ENCODE data around the gene MLF2. TPM values are rescaled to one million over a fixed set of nuclear protein-coding genes. Genes with fewer than 3 reads are reported as not detected.

Gene MLF2
- total RNA-seq, 1 donor from 2014 or later = 175 TPM

Other genes starting within 250 kb of the MLF2 start
- 2,392 TPM for gene GAPDH, start 218.6 kb downstream of the MLF2 start, total RNA-seq
- gene IFFO1, start 197.1 kb downstream of the MLF2 start, total RNA-seq = 14.2 TPM
- gene NOP2, start 184.8 kb downstream of the MLF2 start, total RNA-seq = 19.2 TPM
- 220 TPM for gene CHD4, start 145.8 kb downstream of the MLF2 start, total RNA-seq
- gene LPAR5, start 117.2 kb downstream of the MLF2 start, total RNA-seq = 15.0 TPM
- 9.8 TPM for gene ACRBP, start 105.7 kb downstream of the MLF2 start, total RNA-seq
- gene ING4, start 90.0 kb downstream of the MLF2 start, total RNA-seq = 58.0 TPM
- 60.6 TPM for gene ZNF384, start 63.8 kb downstream of the MLF2 start, total RNA-seq
- gene PIANP, start 52.3 kb downstream of the MLF2 start, total RNA-seq = 5.0 TPM
- 61.4 TPM for gene COPS7A, start 29.1 kb downstream of the MLF2 start, total RNA-seq
- gene PTMS, start 13.2 kb upstream of the MLF2 start, total RNA-seq = 293 TPM
- 1.4 TPM for gene LAG3, start 19.4 kb upstream of the MLF2 start, total RNA-seq
- 32.1 TPM for gene CD4, start 36.4 kb upstream of the MLF2 start, total RNA-seq
- 12.3 TPM for gene GPR162, start 68.7 kb upstream of the MLF2 start, total RNA-seq
- 28.1 TPM for gene P3H3, start 75.3 kb upstream of the MLF2 start, total RNA-seq
- gene GNB3, start 87.8 kb upstream of the MLF2 start, total RNA-seq = 3.3 TPM
- gene CDCA3, start 98.1 kb upstream of the MLF2 start, total RNA-seq = 2.2 TPM
- gene USP5, start 99.0 kb upstream of the MLF2 start, total RNA-seq = 98.4 TPM
- 610 TPM for gene TPI1, start 114.4 kb upstream of the MLF2 start, total RNA-seq
- 33.7 TPM for gene SPSB2, start 120.2 kb upstream of the MLF2 start, total RNA-seq
- 13.1 TPM for gene LRRC23, start 151.7 kb upstream of the MLF2 start, total RNA-seq
- 30.5 TPM for gene ENO2, start 161.4 kb upstream of the MLF2 start, total RNA-seq
- 153 TPM for gene ATN1, start 174.8 kb upstream of the MLF2 start, total RNA-seq
- not detected for gene RNU7-1, start 190.7 kb upstream of the MLF2 start, total RNA-seq
- 265 TPM for gene C12orf57, start 190.9 kb upstream of the MLF2 start, total RNA-seq
- gene PTPN6, start 198.2 kb upstream of the MLF2 start, total RNA-seq = 66.4 TPM
- 141 TPM for gene PHB2, start 217.5 kb upstream of the MLF2 start, total RNA-seq
- 31.8 TPM for gene EMG1, start 217.8 kb upstream of the MLF2 start, total RNA-seq